ENCODE data around the gene TBX1. TPM values are rescaled to one million over a fixed set of nuclear protein-coding genes. Genes with fewer than 3 reads are reported as not detected.

The TBX1 gene
- polyA plus RNA-seq, 3 donors: not detected

GRCh38 chr22:19801340-19802000, 40.9 kb downstream of the TBX1 start:
- no peaks in the 10 kb centered on the region for H3K9me3 ChIP-seq (replicated peaks in 1 of 2; ENCODE audit: control insufficient read depth in 1 of 2, insufficient read depth in 1 of 2, low read length in 2 of 2)
- peaks cover 0 to 2% (median 0%) of the 10 kb centered on the region in 3 donors for H3K27me3 Mint-ChIP-seq (ENCODE audit: low read depth in 3 of 3)
- no peaks in the 10 kb centered on the region for H3K4me1 Mint-ChIP-seq
- WGBS (ENCODE audit: insufficient coverage): 98% methylated on average over 14 of the region's 18 CpGs
- no peaks in the 10 kb centered on the region for H3K4me1 ChIP-seq (ENCODE audit: control insufficient read depth in 1 of 2, insufficient read depth in 2 of 2, low read length in 2 of 2)
- DNase-seq: no peak
- H3K27me3 ChIP-seq (ENCODE audit: control insufficient read depth in 2 of 2, insufficient read depth in 2 of 2, low read length in 2 of 2): no peaks in the 10 kb centered on the region
- no peaks in the 10 kb centered on the region for H3K36me3 Mint-ChIP-seq
- no peak overlapping the region for H3K27ac ChIP-seq (ENCODE audit: low read depth in 1 of 2, low read length in 2 of 2)
- no peak overlapping the region for H3K4me2 ChIP-seq (replicated peaks; ENCODE audit: extremely low read depth, low read length, poor library complexity, severe bottlenecking)
- no peak overlapping the region for H3K27ac Mint-ChIP-seq
- H2AFZ ChIP-seq (ENCODE audit: insufficient read depth, low read depth, low read length, poor library complexity, severe bottlenecking): no peak overlapping the region
- H3K36me3 ChIP-seq (replicated peaks in 1 of 2; ENCODE audit: control insufficient read depth in 1 of 2, insufficient read depth in 2 of 2, low read length in 2 of 2): no peaks in the 10 kb centered on the region
- H3K4me3 ChIP-seq (replicated peaks in 1 of 3; ENCODE audit: low read depth in 2 of 3, low read length in 3 of 3): no peak overlapping the region
- no peak for TF ChIP-seq CTCF (IDR thresholded peaks at IDR 0.05)
- intact Hi-C loops (cut with micrococcal nuclease): no loop called here
- peaks cover 0 to under 1% (median 0%) of the 10 kb centered on the region in 7 donors for H3K9me3 Mint-ChIP-seq
- H4K20me1 ChIP-seq (ENCODE audit: insufficient read depth, low read length): no peaks in the 10 kb centered on the region
- H3K9ac ChIP-seq (ENCODE audit: insufficient read depth, low read length, poor library complexity, severe bottlenecking): no peak overlapping the region
- no peak overlapping the region for H3K4me3 Mint-ChIP-seq
- H3K79me2 ChIP-seq (ENCODE audit: insufficient read depth, low read length): no peaks in the 10 kb centered on the region

- Mint-ChIP-seq H3K4me1 (no peaks in the 10 kb centered on the region), H3K27me3 (ENCODE audit: low read depth in 3 of 3) (peaks cover 0 to 2% (median 0%) of the 10 kb centered on the region in 3 donors), H3K4me3 (no peak overlapping the region), H3K9me3 (peaks cover 0 to 2% (median 0%) of the 10 kb centered on the region in 7 donors), H3K27ac (no peak overlapping the region), H3K36me3 (no peaks in the 10 kb centered on the region)
- no peak overlapping the region for H2AFZ ChIP-seq (ENCODE audit: insufficient read depth, low read depth, low read length, poor library complexity, severe bottlenecking)
- H3K9me3 ChIP-seq (replicated peaks in 1 of 2; ENCODE audit: control insufficient read depth in 1 of 2, insufficient read depth in 1 of 2, low read length in 2 of 2): no peaks in the 10 kb centered on the region
- intact Hi-C loops (cut with micrococcal nuclease): no loop called here
- no peak for TF ChIP-seq CTCF (IDR thresholded peaks at IDR 0.05)
- no peaks in the 10 kb centered on the region for H4K20me1 ChIP-seq (ENCODE audit: insufficient read depth, low read length)
- H3K4me2 ChIP-seq (replicated peaks; ENCODE audit: extremely low read depth, low read length, poor library complexity, severe bottlenecking): no peak overlapping the region
- H3K27ac ChIP-seq (ENCODE audit: low read depth in 1 of 2, low read length in 2 of 2): no peak overlapping the region
- 97% methylated on average over 25 of the region's 26 CpGs for WGBS (ENCODE audit: insufficient coverage)
- H3K4me3 ChIP-seq (replicated peaks in 1 of 3; ENCODE audit: low read depth in 2 of 3, low read length in 3 of 3): no peak overlapping the region
- no peak for DNase-seq
- H3K27me3 ChIP-seq (ENCODE audit: control insufficient read depth in 2 of 2, insufficient read depth in 2 of 2, low read length in 2 of 2): no peaks in the 10 kb centered on the region
- no peaks in the 10 kb centered on the region for H3K79me2 ChIP-seq (ENCODE audit: insufficient read depth, low read length)
- H3K9ac ChIP-seq (ENCODE audit: insufficient read depth, low read length, poor library complexity, severe bottlenecking): no peak overlapping the region
- no peaks in the 10 kb centered on the region for H3K36me3 ChIP-seq (replicated peaks in 1 of 2; ENCODE audit: control insufficient read depth in 1 of 2, insufficient read depth in 2 of 2, low read length in 2 of 2)
- no peaks in the 10 kb centered on the region for H3K4me1 ChIP-seq (ENCODE audit: control insufficient read depth in 1 of 2, insufficient read depth in 2 of 2, low read length in 2 of 2)
These were observed 41.7 kb downstream of the TBX1 start for GRCh38 chr22:19802001-19802893.

Data from CD14-positive monocyte (primary cell).